Ishikawa (cell line): ENCODE measurements around the gene PFKP.

Source experiments
- EP300 ChIP-seq: IDR thresholded peaks from 2 replicates; pipeline ENCODE4 v1.6.1; 2012; ENCODE audit warnings: borderline replicate concordance
- FOXM1 ChIP-seq: IDR thresholded peaks from 2 replicates; pipeline ENCODE4 v1.6.1; 2012; ENCODE audit warnings: low read depth, borderline replicate concordance
- MAX ChIP-seq: IDR thresholded peaks from 2 replicates; pipeline ENCODE4 v1.6.1; 2012
- RAD21 ChIP-seq: IDR thresholded peaks from 2 replicates; pipeline ENCODE4 v1.6.1; 2012; ENCODE audit warnings: low read depth
- REST ChIP-seq: IDR thresholded peaks from 2 replicates; pipeline ENCODE4 v1.6.1; 2012; ENCODE audit warnings: low read depth, mild to moderate bottlenecking
- USF1 ChIP-seq: IDR thresholded peaks from 2 replicates; pipeline ENCODE4 v1.6.1; 2012
- YY1 ChIP-seq: IDR thresholded peaks from 2 replicates; pipeline ENCODE4 v1.6.1; 2012; ENCODE audit warnings: low read depth

GRCh38 chr10:3139216-3139910, 72.0 kb downstream of the PFKP start:
- no peak for TF ChIP-seq MAX
- TF ChIP-seq REST: no peak
- no peak for TF ChIP-seq EP300
- no peak for TF ChIP-seq FOXM1
- no peak for TF ChIP-seq YY1
- TF ChIP-seq USF1: no peak
- TF ChIP-seq RAD21: no peak
